SU-DHL-6 (cell line): ENCODE measurements around the gene SHC3.

ENCODE experiments used
- H2AFZ ChIP-seq: fragments of 200-600 bp; sonication (generic); 2 replicates; pipeline ENCODE4 v1.6.1; 2014; ENCODE audit warnings: low read depth, mild to moderate bottlenecking, moderate library complexity, mixed read lengths, antibody characterized with exemption, low read length; ENCODE audit not compliant: severe bottlenecking
- H3F3A ChIP-seq: fragments of 200-600 bp; shearing (Covaris generic); 2 replicates; pipeline ENCODE4 v1.6.0; 2016; ENCODE audit warnings: antibody characterized with exemption, mild to moderate bottlenecking; ENCODE audit not compliant: insufficient read depth
- H3K27ac ChIP-seq: fragments of 200-600 bp; sonication (generic); 2 replicates; pipeline ENCODE4 v1.5.1; 2016; ENCODE audit warnings: low read depth, mild to moderate bottlenecking, low read length, moderate library complexity, mixed read lengths
- H3K27me3 ChIP-seq: fragments of 200-600 bp; sonication (generic), shearing (Covaris generic); 2 replicates; pipeline ENCODE4 v1.6.0; 2014; ENCODE audit warnings: mild to moderate bottlenecking, low read length
- H3K36me3 ChIP-seq: fragments of 200-600 bp; sonication (generic); 2 replicates; pipeline ENCODE4 v1.6.1; 2014; ENCODE audit warnings: mild to moderate bottlenecking, low read length, mixed read lengths
- H3K4me2 ChIP-seq: fragments of 300-600, 200-600 bp; shearing (Covaris generic), sonication (generic); 2 replicates; pipeline ENCODE4 v1.6.0; 2014; ENCODE audit warnings: low read length, low read depth, mild to moderate bottlenecking; ENCODE audit not compliant: poor library complexity, severe bottlenecking
- H3K4me3 ChIP-seq: fragments of 200-600 bp; sonication (generic); 2 replicates; pipeline ENCODE4 v1.5.1; 2014; ENCODE audit warnings: antibody characterized with exemption, low read length, mild to moderate bottlenecking, mixed read lengths; ENCODE audit not compliant: insufficient read depth, poor library complexity, severe bottlenecking
- H3K79me2 ChIP-seq: fragments of 200-600 bp; sonication (generic); 2 replicates; pipeline ENCODE4 v1.6.1; 2014; ENCODE audit warnings: mild to moderate bottlenecking, low read length, moderate library complexity; ENCODE audit not compliant: insufficient read depth
- H3K9ac ChIP-seq: fragments of 200-600 bp; sonication (generic); 2 replicates; pipeline ENCODE4 v1.7.0; 2014; ENCODE audit warnings: mild to moderate bottlenecking, low read length
- H3K9me2 ChIP-seq: fragments of 200-600 bp; sonication (generic); replicated peaks from 2 replicates; pipeline ENCODE4 v1.6.1; 2014; ENCODE audit warnings: low read length; ENCODE audit not compliant: insufficient read depth
- H3K9me3 ChIP-seq: fragments of 200-600 bp; sonication (generic); 2 replicates; pipeline ENCODE4 v1.6.1; 2014; ENCODE audit warnings: low read length, mixed read lengths; ENCODE audit not compliant: insufficient read depth
- H4K20me1 ChIP-seq: fragments of 200-600 bp; sonication (generic); 2 replicates; pipeline ENCODE4 v1.6.1; 2014; ENCODE audit warnings: low read depth, mild to moderate bottlenecking, antibody characterized with exemption, low read length, moderate library complexity, mixed read lengths
- EZH2phosphoT487 ChIP-seq: fragments of 200-600 bp; sonication (generic), shearing (Covaris generic); conservative IDR thresholded peaks from 2 replicates; pipeline ENCODE4 v1.6.1; 2018; ENCODE audit warnings: mild to moderate bottlenecking, antibody characterized with exemption, low read length, moderate library complexity, mixed read lengths
- TF ChIP-seq, protein P1 (sequence below): fragments of 200-600 bp; sonication (generic); IDR thresholded peaks from one replicate; pipeline ENCODE4 v1.5.1; 2017; ENCODE audit warnings: antibody characterized with exemption, mild to moderate bottlenecking, low read length, moderate library complexity; ENCODE audit not compliant: insufficient read depth, poor library complexity, severe bottlenecking

Gene SHC3

DNA sequence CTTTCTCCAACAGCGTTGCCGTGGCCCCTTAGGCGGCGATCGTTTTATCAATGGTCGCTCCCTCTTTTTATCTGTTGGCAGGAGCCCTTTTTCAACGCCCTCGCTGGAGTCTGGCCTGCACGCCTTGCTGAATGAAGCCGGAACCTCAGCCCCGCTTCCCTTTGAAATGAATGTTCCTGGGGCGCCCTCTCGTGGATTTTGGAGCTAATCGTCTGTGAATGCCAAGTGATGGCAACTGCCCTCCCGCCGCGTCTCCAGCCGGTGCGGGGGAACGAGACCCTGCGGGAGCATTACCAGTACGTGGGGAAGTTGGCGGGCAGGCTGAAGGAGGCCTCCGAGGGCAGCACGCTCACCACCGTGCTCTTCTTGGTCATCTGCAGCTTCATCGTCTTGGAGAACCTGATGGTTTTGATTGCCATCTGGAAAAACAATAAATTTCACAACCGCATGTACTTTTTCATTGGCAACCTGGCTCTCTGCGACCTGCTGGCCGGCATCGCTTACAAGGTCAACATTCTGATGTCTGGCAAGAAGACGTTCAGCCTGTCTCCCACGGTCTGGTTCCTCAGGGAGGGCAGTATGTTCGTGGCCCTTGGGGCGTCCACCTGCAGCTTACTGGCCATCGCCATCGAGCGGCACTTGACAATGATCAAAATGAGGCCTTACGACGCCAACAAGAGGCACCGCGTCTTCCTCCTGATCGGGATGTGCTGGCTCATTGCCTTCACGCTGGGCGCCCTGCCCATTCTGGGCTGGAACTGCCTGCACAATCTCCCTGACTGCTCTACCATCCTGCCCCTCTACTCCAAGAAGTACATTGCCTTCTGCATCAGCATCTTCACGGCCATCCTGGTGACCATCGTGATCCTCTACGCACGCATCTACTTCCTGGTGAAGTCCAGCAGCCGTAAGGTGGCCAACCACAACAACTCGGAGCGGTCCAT, 177.4 kb downstream of the SHC3 start:
- no peaks in the 10 kb centered on the region for H3F3A ChIP-seq
- H3K9me3 ChIP-seq, result no peaks in the 10 kb centered on the region
- TF ChIP-seq EZH2phosphoT487, result no peak
- TF ChIP-seq, protein P1, sequence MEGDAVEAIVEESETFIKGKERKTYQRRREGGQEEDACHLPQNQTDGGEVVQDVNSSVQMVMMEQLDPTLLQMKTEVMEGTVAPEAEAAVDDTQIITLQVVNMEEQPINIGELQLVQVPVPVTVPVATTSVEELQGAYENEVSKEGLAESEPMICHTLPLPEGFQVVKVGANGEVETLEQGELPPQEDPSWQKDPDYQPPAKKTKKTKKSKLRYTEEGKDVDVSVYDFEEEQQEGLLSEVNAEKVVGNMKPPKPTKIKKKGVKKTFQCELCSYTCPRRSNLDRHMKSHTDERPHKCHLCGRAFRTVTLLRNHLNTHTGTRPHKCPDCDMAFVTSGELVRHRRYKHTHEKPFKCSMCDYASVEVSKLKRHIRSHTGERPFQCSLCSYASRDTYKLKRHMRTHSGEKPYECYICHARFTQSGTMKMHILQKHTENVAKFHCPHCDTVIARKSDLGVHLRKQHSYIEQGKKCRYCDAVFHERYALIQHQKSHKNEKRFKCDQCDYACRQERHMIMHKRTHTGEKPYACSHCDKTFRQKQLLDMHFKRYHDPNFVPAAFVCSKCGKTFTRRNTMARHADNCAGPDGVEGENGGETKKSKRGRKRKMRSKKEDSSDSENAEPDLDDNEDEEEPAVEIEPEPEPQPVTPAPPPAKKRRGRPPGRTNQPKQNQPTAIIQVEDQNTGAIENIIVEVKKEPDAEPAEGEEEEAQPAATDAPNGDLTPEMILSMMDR, result peak; percentile 59
- H4K20me1 ChIP-seq, result no peaks in the 10 kb centered on the region
- H3K4me3 ChIP-seq, result no peak overlapping the region
- no peak overlapping the region for H3K9ac ChIP-seq
- H3K36me3 ChIP-seq, result no peaks in the 10 kb centered on the region
- H2AFZ ChIP-seq, result no peak overlapping the region
- H3K4me2 ChIP-seq, result no peak overlapping the region
- no peaks in the 10 kb centered on the region for H3K79me2 ChIP-seq
- no peaks in the 10 kb centered on the region for H3K9me2 ChIP-seq
- no peaks in the 10 kb centered on the region for H3K27me3 ChIP-seq
- no peak overlapping the region for H3K27ac ChIP-seq

- H3K79me2 ChIP-seq, result no peaks in the 10 kb centered on the region
- no peak overlapping the region for H2AFZ ChIP-seq
- H3K27ac ChIP-seq, result no peak overlapping the region
- H3K27me3 ChIP-seq, result no peaks in the 10 kb centered on the region
- no peak overlapping the region for H3K4me3 ChIP-seq
- no peak overlapping the region for H3K4me2 ChIP-seq
- H3K9me3 ChIP-seq, result no peaks in the 10 kb centered on the region
- TF ChIP-seq, protein P1, result no peak
- no peaks in the 10 kb centered on the region for H3K9me2 ChIP-seq
- H3F3A ChIP-seq, result no peaks in the 10 kb centered on the region
- H3K9ac ChIP-seq, result no peak overlapping the region
- H4K20me1 ChIP-seq, result no peaks in the 10 kb centered on the region
- H3K36me3 ChIP-seq, result no peaks in the 10 kb centered on the region
Measured at GRCh38 chr9:89000371-89000781, 178.2 kb downstream of the SHC3 start.

DNA sequence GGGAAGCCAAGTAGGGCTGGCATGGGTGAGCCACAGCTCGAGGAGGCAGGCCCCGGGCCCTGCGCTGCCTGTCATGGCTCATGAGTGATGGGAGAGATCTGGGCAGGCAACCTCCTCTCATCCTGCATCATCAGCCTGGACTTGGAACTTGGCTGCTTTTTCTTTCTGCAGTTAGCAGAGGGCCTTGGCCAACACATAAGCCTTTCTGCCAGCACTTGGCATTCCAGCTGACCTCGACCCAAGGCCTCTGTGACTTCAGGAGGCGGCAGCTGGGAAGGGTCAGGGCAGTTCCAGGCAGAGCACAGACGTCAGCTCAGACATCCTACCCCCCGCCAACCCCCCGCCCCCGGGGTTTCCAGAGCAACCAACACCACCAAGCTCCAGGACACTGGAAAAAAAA, 179.7 kb downstream of the SHC3 start:
- H3K9me2 ChIP-seq, result no peaks in the 10 kb centered on the region
- H3K27me3 ChIP-seq, result no peaks in the 10 kb centered on the region
- no peak overlapping the region for H3K4me2 ChIP-seq
- no peak overlapping the region for H3K9ac ChIP-seq
- H3K27ac ChIP-seq, result no peak overlapping the region
- H3K36me3 ChIP-seq, result no peaks in the 10 kb centered on the region
- TF ChIP-seq, protein P1, result no peak
- no peak for TF ChIP-seq EZH2phosphoT487
- H3K9me3 ChIP-seq, result no peaks in the 10 kb centered on the region
- H4K20me1 ChIP-seq, result no peaks in the 10 kb centered on the region
- no peak overlapping the region for H2AFZ ChIP-seq
- H3K79me2 ChIP-seq, result no peaks in the 10 kb centered on the region
- no peak overlapping the region for H3K4me3 ChIP-seq
- H3F3A ChIP-seq, result no peaks in the 10 kb centered on the region
